Upper lobe of left lung (tissue), 4 donors: ENCODE data around the gene MED14.

Experiments used
- CTCF ChIP-seq, 6 experiments: fragments of 450-650 bp in 4 of 6; fragments of 200-600 bp in 2 of 6; sonication (generic) in 2 of 6; IDR thresholded peaks; one replicate each; pipeline ENCODE4 v1.5.1; 2016 to 2019; ENCODE audit warnings: antibody characterized with exemption in 6 of 6
- POLR2AphosphoS5 ChIP-seq, 2 donors: sonication (generic); formaldehyde crosslinking; IDR thresholded peaks; one replicate each; pipeline ENCODE4 v1.5.1; 2017; ENCODE audit warnings: antibody characterized with exemption in 2 of 2

DNA sequence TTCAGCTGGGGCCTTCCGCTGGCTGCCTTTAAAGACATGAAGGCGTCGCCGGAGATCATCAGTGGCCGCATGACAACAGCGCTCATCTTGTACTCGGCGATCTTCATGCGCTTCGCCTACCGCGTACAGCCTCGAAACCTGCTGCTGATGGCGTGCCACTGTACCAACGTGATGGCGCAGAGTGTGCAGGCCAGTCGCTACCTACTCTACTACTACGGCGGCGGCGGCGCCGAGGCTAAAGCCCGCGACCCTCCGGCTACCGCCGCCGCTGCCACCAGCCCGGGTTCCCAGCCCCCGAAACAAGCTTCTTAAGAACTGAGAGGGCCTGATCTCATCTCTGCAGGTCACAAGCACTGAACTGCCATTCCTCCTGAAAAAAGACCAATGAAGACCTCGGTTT lies 111.7 kb downstream of the MED14 start:
- TF ChIP-seq POLR2AphosphoS5 (IDR thresholded peaks at IDR 0.05), result no peak
- TF ChIP-seq CTCF (IDR thresholded peaks at IDR 0.05), result no peak
